CD14-positive monocyte (primary cell): Measurements from ENCODE around the gene MAFF. TPM values are rescaled to one million over a fixed set of nuclear protein-coding genes. Genes with fewer than 3 reads are reported as not detected.

Experiments
- DNase-seq, 3 donors: peaks; one replicate each; pipeline ENCODE4 v3.0.0-alpha.2; 2011 to 2022
- H2AFZ ChIP-seq: 2 replicates; pipeline ENCODE4 v1.6.0; 2012; ENCODE audit warnings: mild to moderate bottlenecking, low read depth, low read length, inconsistent platforms; ENCODE audit not compliant: insufficient read depth, poor library complexity, severe bottlenecking
- H3K27ac ChIP-seq, 2 donors: 1 replicate in 1 of 2; 2 replicates in 1 of 2; pipeline ENCODE4 v1.5.1; 2012 to 2013; ENCODE audit warnings: low read length in 2 of 2, control low read depth in 1 of 2, inconsistent platforms in 1 of 2, low read depth in 1 of 2, mild to moderate bottlenecking in 1 of 2
- H3K27me3 ChIP-seq, 2 donors: one replicate each; pipeline versions ENCODE4 v1.6.0 to v1.6.1; 2011 to 2013; ENCODE audit warnings: low read length in 2 of 2; ENCODE audit not compliant: control insufficient read depth in 2 of 2, insufficient read depth in 2 of 2
- H3K36me3 ChIP-seq, 2 donors: replicated peaks in 1 of 2; 1 replicate in 1 of 2; 2 replicates in 1 of 2; pipeline versions ENCODE4 v1.5.1 to v1.6.1; 2012 to 2013; ENCODE audit warnings: low read length in 2 of 2, control low read depth in 1 of 2, inconsistent platforms in 1 of 2, mild to moderate bottlenecking in 1 of 2; ENCODE audit not compliant: insufficient read depth in 2 of 2, control insufficient read depth in 1 of 2
- H3K4me1 ChIP-seq, 2 donors: 1 replicate in 1 of 2; 2 replicates in 1 of 2; pipeline versions ENCODE4 v1.5.1 to v1.6.1; 2012 to 2013; ENCODE audit warnings: low read length in 2 of 2, control low read depth in 1 of 2, inconsistent platforms in 1 of 2, mild to moderate bottlenecking in 1 of 2, moderate library complexity in 1 of 2; ENCODE audit not compliant: insufficient read depth in 2 of 2, control insufficient read depth in 1 of 2
- H3K4me2 ChIP-seq: replicated peaks from 2 replicates; pipeline ENCODE3; 2012; ENCODE audit warnings: low read length, moderate library complexity, mild to moderate bottlenecking; ENCODE audit not compliant: poor library complexity, severe bottlenecking; ENCODE audit errors: extremely low read depth
- H3K4me3 ChIP-seq, 3 experiments: fragments of 200-600 bp in 1 of 3; sonication (generic) in 1 of 3; replicated peaks in 1 of 3; 1 replicate in 2 of 3; 2 replicates in 1 of 3; pipeline ENCODE4 v1.5.1; 2011 to 2013; ENCODE audit warnings: low read length in 3 of 3, mild to moderate bottlenecking in 3 of 3, control low read depth in 2 of 3, low read depth in 2 of 3, inconsistent platforms in 1 of 3, moderate library complexity in 1 of 3
- H3K79me2 ChIP-seq: 2 replicates; pipeline ENCODE4 v1.6.0; 2012; ENCODE audit warnings: mild to moderate bottlenecking, control low read depth, inconsistent platforms, low read length, moderate library complexity; ENCODE audit not compliant: insufficient read depth
- H3K9ac ChIP-seq: 2 replicates; pipeline ENCODE4 v1.6.0; 2017; ENCODE audit warnings: low read length, mild to moderate bottlenecking; ENCODE audit not compliant: insufficient read depth, poor library complexity, severe bottlenecking
- H3K9me3 ChIP-seq, 2 donors: replicated peaks in 1 of 2; 1 replicate in 1 of 2; 2 replicates in 1 of 2; pipeline versions ENCODE4 v1.5.1 to v1.6.1; 2012 to 2013; ENCODE audit warnings: low read length in 2 of 2, control low read depth in 1 of 2; ENCODE audit not compliant: control insufficient read depth in 1 of 2, insufficient read depth in 1 of 2
- H4K20me1 ChIP-seq: 2 replicates; pipeline ENCODE4 v1.6.0; 2012; ENCODE audit warnings: mild to moderate bottlenecking, low read length, control low read depth, moderate library complexity; ENCODE audit not compliant: insufficient read depth
- H3K27ac Mint-ChIP-seq, 7 donors: one replicate each; pipeline ENCODE4 v1.8.0; 2020; ENCODE audit warnings: mild to moderate bottlenecking in 7 of 7, mixed read lengths in 7 of 7, moderate library complexity in 6 of 7, inconsistent platforms in 2 of 7
- H3K27me3 Mint-ChIP-seq, 3 donors: one replicate each; pipeline ENCODE4 v1.8.0; 2021 to 2022; ENCODE audit warnings: low read depth in 3 of 3, mild to moderate bottlenecking in 3 of 3, mixed read lengths in 3 of 3, moderate library complexity in 3 of 3, inconsistent platforms in 1 of 3
- H3K36me3 Mint-ChIP-seq, 2 donors: one replicate each; pipeline ENCODE4 v1.8.0; 2020; ENCODE audit warnings: mixed read lengths in 2 of 2, inconsistent platforms in 1 of 2, mild to moderate bottlenecking in 1 of 2
- H3K4me1 Mint-ChIP-seq: one replicate; pipeline ENCODE4 v1.8.0; 2020; ENCODE audit warnings: mild to moderate bottlenecking, mixed read lengths
- H3K4me3 Mint-ChIP-seq, 2 donors: one replicate each; pipeline ENCODE4 v1.8.0; 2020; ENCODE audit warnings: mild to moderate bottlenecking in 2 of 2, mixed read lengths in 2 of 2, moderate library complexity in 1 of 2
- H3K9me3 Mint-ChIP-seq, 7 donors: one replicate each; pipeline ENCODE4 v1.8.0; 2020 to 2022; ENCODE audit warnings: mixed read lengths in 7 of 7, mild to moderate bottlenecking in 6 of 7, moderate library complexity in 6 of 7, inconsistent platforms in 2 of 7
- CTCF ChIP-seq: fragments of 200-600 bp; IDR thresholded peaks from one replicate; pipeline ENCODE4 v1.8.0; 2022; ENCODE audit warnings: antibody characterized with exemption, mild to moderate bottlenecking
- WGBS: methylation state at CpG from one replicate; pipeline ENCODE4 v1.1.5; 2013; ENCODE audit warnings: missing lambda C conversion rate; ENCODE audit not compliant: insufficient coverage; 5-methylcytosine and 5-hydroxymethylcytosine counted together
- intact Hi-C, 2 donors: fragments of 100-400 bp; cut with micrococcal nuclease; formaldehyde crosslinking; loops; one replicate each; pipeline versions ENCODE4 v1.15.0 to v1.15.1; 2023
- polyA plus RNA-seq, 3 donors: library from polyadenylated mRNA; depleted of rRNA in 1 of 3; unstranded in 2 of 3; stranded (reverse) in 1 of 3; fragments of 300-500 nt in 2 of 3; fragments of >200 nt in 1 of 3; fragmentation: Illumina TruSeq in 2 of 3; gene quantifications; 1 replicate in 2 of 3; 2 replicates in 1 of 3; pipeline ENCODE4 v1.2.3, GENCODE V29; 2012 to 2021

Gene MAFF
- polyA plus RNA-seq, 3 donors = 1.5 to 67.3 (median 2.0) TPM

GRCh38 chr22:38235240-38235850, 33.6 kb downstream of the MAFF start:
- 95% methylated on average over 6 of the region's 14 CpGs for WGBS
- intact Hi-C loops = no loop called here
- H3K79me2 ChIP-seq = no peaks in the 10 kb centered on the region

GRCh38 chr22:38236786-38237185, 35.0 kb downstream of the MAFF start:
- H3K4me3 Mint-ChIP-seq = no peak overlapping the region
- no peaks in the 10 kb centered on the region for H3K79me2 ChIP-seq
- peaks cover 68 to 84% of the 10 kb centered on the region in 2 donors for H3K36me3 Mint-ChIP-seq
- H3K27me3 Mint-ChIP-seq = peaks cover 0 to 5% (median 0%) of the 10 kb centered on the region in 3 donors
- WGBS = 100% methylated on average over 6 of the region's 8 CpGs
- no peak overlapping the region for H2AFZ ChIP-seq
- H3K4me1 Mint-ChIP-seq = peaks cover 3% of the 10 kb centered on the region
- H3K36me3 ChIP-seq = peaks cover 18 to 62% of the 10 kb centered on the region in 2 donors
- no peaks in the 10 kb centered on the region for H3K9me3 Mint-ChIP-seq
- no peak for DNase-seq
- no peak overlapping the region for H3K27ac ChIP-seq
- H3K9me3 ChIP-seq = no peaks in the 10 kb centered on the region
- H3K4me3 ChIP-seq = no peak overlapping the region
- H3K4me1 ChIP-seq = no peaks in the 10 kb centered on the region
- no peak overlapping the region for H3K27ac Mint-ChIP-seq
- no peak overlapping the region for H3K9ac ChIP-seq
- no peak overlapping the region for H3K4me2 ChIP-seq
- intact Hi-C loops = no loop called here
- H4K20me1 ChIP-seq = no peaks in the 10 kb centered on the region
- no peak for TF ChIP-seq CTCF
- H3K27me3 ChIP-seq = no peaks in the 10 kb centered on the region

More at GRCh38 chr22:38235240-38235850, 33.6 kb downstream of the MAFF start:
- peaks cover 25 to 75% of the 10 kb centered on the region in 2 donors for H3K36me3 ChIP-seq
- no peak overlapping the region for H3K9ac ChIP-seq
- H4K20me1 ChIP-seq = no peaks in the 10 kb centered on the region
- Mint-ChIP-seq H3K9me3 (no peaks in the 10 kb centered on the region), H3K36me3 (peaks cover 71 to 90% of the 10 kb centered on the region in 2 donors), H3K27me3 (peaks cover 0 to 5% (median 0%) of the 10 kb centered on the region in 3 donors), H3K4me1 (peaks cover 6% of the 10 kb centered on the region), H3K4me3 (no peak overlapping the region), H3K27ac (no peak overlapping the region)
- H3K4me2 ChIP-seq = no peak overlapping the region
- no peak for TF ChIP-seq CTCF
- peaks cover 3 to 8% of the 10 kb centered on the region in 2 donors for H3K4me1 ChIP-seq
- no peak overlapping the region for H2AFZ ChIP-seq
- H3K9me3 ChIP-seq = no peaks in the 10 kb centered on the region
- no peak overlapping the region for H3K27ac ChIP-seq
- no peaks in the 10 kb centered on the region for H3K27me3 ChIP-seq
- no peak overlapping the region for H3K4me3 ChIP-seq
- no peak for DNase-seq
